HEK293 (cell line): ENCODE measurements around the gene THSD7A.

Source experiments
- CTCF ChIP-seq: fragments of 450-650 bp; formaldehyde crosslinking; IDR thresholded peaks from 2 replicates; pipeline ENCODE4 v1.5.1; 2016; ENCODE audit warnings: missing biosample characterization, missing genetic modification characterization
- GLI4 ChIP-seq: fragments of 450-650 bp; formaldehyde crosslinking; IDR thresholded peaks from 2 replicates; pipeline ENCODE4 v1.5.1; 2016; ENCODE audit warnings: missing biosample characterization, missing genetic modification characterization
- PRDM4 ChIP-seq: fragments of 450-650 bp; formaldehyde crosslinking; IDR thresholded peaks from 2 replicates; pipeline ENCODE4 v1.5.1; 2017; ENCODE audit warnings: missing biosample characterization, missing genetic modification characterization
- REPIN1 ChIP-seq: fragments of 450-650 bp; formaldehyde crosslinking; IDR thresholded peaks from 2 replicates; pipeline ENCODE4 v1.5.1; 2017; ENCODE audit warnings: missing biosample characterization, missing genetic modification characterization, low read depth
- SALL2 ChIP-seq: fragments of 450-650 bp; formaldehyde crosslinking; IDR thresholded peaks from 2 replicates; pipeline ENCODE4 v1.5.0; 2017; ENCODE audit warnings: missing biosample characterization, mild to moderate bottlenecking, missing genetic modification characterization, borderline replicate concordance
- TCF7L2 ChIP-seq: IDR thresholded peaks from 2 replicates; pipeline ENCODE4 v1.6.1; 2011; ENCODE audit warnings: low read depth, mild to moderate bottlenecking, inconsistent platforms, low read length, moderate library complexity, borderline replicate concordance
- ZBTB17 ChIP-seq: fragments of 450-650 bp; formaldehyde crosslinking; IDR thresholded peaks from 2 replicates; pipeline ENCODE4 v1.5.1; 2016; ENCODE audit warnings: missing biosample characterization, missing genetic modification characterization
- ZNF146 ChIP-seq: fragments of 450-650 bp; formaldehyde crosslinking; IDR thresholded peaks from 2 replicates; pipeline ENCODE4 v1.5.1; 2016; ENCODE audit warnings: missing biosample characterization, missing genetic modification characterization
- ZNF174 ChIP-seq: fragments of 450-650 bp; formaldehyde crosslinking; IDR thresholded peaks from 2 replicates; pipeline ENCODE4 v1.5.0; 2017; ENCODE audit warnings: missing biosample characterization, mild to moderate bottlenecking, missing genetic modification characterization
- ZNF211 ChIP-seq: fragments of 450-650 bp; formaldehyde crosslinking; IDR thresholded peaks from 2 replicates; pipeline ENCODE4 v1.5.1; 2016; ENCODE audit warnings: low read depth, missing biosample characterization, missing genetic modification characterization
- ZNF274 ChIP-seq, 2 experiments: fragments of 200-500 bp in 1 of 2; fragments of 450-650 bp in 1 of 2; sonication (Bioruptor generic) in 1 of 2; formaldehyde crosslinking in 1 of 2; IDR thresholded peaks; 2 replicates each; pipeline versions ENCODE4 v1.5.1 to v1.6.1; 2014 to 2016; ENCODE audit warnings: borderline replicate concordance in 1 of 2, inconsistent platforms in 1 of 2, low read length in 1 of 2, missing biosample characterization in 1 of 2, missing genetic modification characterization in 1 of 2
- ZNF513 ChIP-seq: fragments of 450-650 bp; IDR thresholded peaks from 2 replicates; pipeline ENCODE4 v1.5.1; 2018; ENCODE audit warnings: missing biosample characterization, missing genetic modification characterization
- ZNF639 ChIP-seq: fragments of 450-650 bp; formaldehyde crosslinking; IDR thresholded peaks from 2 replicates; pipeline ENCODE4 v1.5.1; 2016; ENCODE audit warnings: missing biosample characterization, missing genetic modification characterization

GRCh38 chr7:11345621-11346020 lies 486.4 kb downstream of the THSD7A start:
- TF ChIP-seq ZNF174 (tag by site-specific recombination) (no peak), ZNF146 (tag by site-specific recombination) (no peak), ZNF513 (tag by site-specific recombination) (no peak), ZBTB17 (no peak), CTCF (tag by site-specific recombination) (no peak), ZNF274 (IDR thresholded peaks at IDR 0.05; ENCODE audit: low read length) (no peak), ZNF274 (tag by site-specific recombination; IDR thresholded peaks at IDR 0.05; ENCODE audit: borderline replicate concordance) (no peak), ZNF639 (tag by site-specific recombination) (no peak), GLI4 (no peak), REPIN1 (tag by site-specific recombination) (no peak), ZNF211 (tag by site-specific recombination) (no peak), SALL2 (tag by site-specific recombination) (no peak), TCF7L2 (no peak), PRDM4 (no peak)
